Measurements from ENCODE around the gene JAK2. TPM values are rescaled to one million over a fixed set of nuclear protein-coding genes. Genes with fewer than 3 reads are reported as not detected.
"Not testable (repeated sequence)": the region's sequence is repeated elsewhere in the genome, so short reads cannot be mapped to it uniquely, and the experiment has no call there.

Gene JAK2
- total RNA-seq, 1 donor = 13.4 TPM

DNA sequence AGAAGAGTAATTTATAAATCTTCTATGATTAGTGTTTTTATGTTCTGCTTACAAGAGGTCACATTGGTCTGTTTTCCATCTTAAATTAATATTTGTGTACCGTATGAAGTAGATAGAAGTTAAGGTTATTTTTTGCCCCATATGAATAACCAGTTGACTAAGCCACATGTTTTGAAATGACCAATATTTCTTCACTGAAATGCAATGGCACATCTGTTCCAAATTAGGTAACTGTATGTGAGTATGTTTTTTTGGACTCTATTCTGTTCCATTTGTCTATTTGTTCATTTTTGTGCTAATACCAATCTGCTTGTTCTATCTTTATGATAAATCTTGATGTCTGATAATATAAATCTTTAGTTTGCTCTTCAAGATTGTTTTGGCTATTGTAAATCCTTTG lies 17.7 kb downstream of the JAK2 start:
- DNase-seq (ENCODE audit: low read depth) = peak; percentile 73
- TF ChIP-seq, protein P1, sequence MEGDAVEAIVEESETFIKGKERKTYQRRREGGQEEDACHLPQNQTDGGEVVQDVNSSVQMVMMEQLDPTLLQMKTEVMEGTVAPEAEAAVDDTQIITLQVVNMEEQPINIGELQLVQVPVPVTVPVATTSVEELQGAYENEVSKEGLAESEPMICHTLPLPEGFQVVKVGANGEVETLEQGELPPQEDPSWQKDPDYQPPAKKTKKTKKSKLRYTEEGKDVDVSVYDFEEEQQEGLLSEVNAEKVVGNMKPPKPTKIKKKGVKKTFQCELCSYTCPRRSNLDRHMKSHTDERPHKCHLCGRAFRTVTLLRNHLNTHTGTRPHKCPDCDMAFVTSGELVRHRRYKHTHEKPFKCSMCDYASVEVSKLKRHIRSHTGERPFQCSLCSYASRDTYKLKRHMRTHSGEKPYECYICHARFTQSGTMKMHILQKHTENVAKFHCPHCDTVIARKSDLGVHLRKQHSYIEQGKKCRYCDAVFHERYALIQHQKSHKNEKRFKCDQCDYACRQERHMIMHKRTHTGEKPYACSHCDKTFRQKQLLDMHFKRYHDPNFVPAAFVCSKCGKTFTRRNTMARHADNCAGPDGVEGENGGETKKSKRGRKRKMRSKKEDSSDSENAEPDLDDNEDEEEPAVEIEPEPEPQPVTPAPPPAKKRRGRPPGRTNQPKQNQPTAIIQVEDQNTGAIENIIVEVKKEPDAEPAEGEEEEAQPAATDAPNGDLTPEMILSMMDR (IDR thresholded peaks at IDR 0.05; ENCODE audit: insufficient read depth, low read depth, low read length) = no peak
- no peak overlapping the region for H3K4me3 ChIP-seq (ENCODE audit: low read depth, low read length)

DNA sequence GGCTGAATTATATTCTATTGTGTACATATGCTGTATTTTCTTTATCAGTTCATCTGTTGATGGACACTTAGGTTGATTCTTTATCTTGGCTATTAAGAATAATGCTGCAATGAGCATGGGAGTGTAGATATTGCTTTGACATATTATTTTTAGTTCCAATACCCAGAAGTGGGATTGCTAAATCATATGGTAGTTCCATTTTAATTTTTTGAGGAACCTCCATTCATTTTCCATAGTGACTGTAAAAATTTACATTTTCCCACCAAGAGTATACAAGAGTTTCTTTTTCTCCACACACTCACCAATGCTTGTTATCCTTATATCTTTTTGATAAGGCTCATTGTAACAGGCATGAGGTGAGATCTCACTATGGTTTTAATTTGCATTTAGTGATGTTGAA lies 19.4 kb downstream of the JAK2 start:
- TF ChIP-seq, protein P1 (IDR thresholded peaks at IDR 0.05; ENCODE audit: insufficient read depth, low read depth, low read length) = no peak
- no peak for DNase-seq (ENCODE audit: low read depth)
- no peak overlapping the region for H3K4me3 ChIP-seq (ENCODE audit: low read depth, low read length)

DNA sequence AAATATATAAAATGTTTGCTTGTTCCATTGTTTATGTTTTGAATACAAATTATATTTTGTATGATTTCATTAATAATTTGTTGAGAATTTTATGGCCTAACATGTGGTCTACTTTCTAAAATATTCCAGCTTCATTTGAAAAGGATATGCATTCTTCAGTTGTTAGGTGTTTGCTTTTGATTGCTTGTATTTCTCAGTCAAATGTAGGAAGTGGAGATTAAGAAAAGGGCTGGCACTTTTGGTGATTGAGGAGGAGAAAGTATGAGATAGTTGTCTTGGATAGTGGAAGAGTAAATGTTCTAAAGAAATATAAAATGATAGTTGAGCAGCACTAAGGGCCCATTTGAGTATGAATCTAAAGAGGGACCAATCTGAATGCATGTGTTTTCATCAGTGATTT lies 23.1 kb downstream of the JAK2 start:
- TF ChIP-seq, protein P1 (IDR thresholded peaks at IDR 0.05; ENCODE audit: insufficient read depth, low read depth, low read length) = no peak
- DNase-seq (ENCODE audit: low read depth) = no peak
- no peak overlapping the region for H3K4me3 ChIP-seq (ENCODE audit: low read depth, low read length)

DNA sequence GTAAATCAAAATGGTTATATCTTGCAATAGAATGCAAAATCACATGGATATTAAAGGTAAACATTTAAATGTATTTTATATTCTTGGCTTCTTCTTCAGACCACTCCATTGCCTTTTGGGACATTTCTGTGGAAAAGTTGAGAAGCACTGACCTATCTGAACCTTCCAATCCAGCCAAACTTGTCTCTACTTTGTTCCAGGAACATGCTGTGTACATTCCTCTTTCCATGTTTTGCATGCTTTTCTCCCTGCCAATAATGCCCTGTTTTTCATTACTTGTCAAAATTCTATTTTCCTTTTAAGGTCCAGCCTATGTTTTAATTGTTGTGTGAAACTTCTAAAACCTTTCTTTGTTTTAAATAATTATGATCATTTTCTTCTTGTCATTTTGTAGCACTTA lies 28.3 kb downstream of the JAK2 start:
- TF ChIP-seq, protein P1 (IDR thresholded peaks at IDR 0.05; ENCODE audit: insufficient read depth, low read depth, low read length) = no peak
- DNase-seq (ENCODE audit: low read depth) = peak; percentile 57
- no peak overlapping the region for H3K4me3 ChIP-seq (ENCODE audit: low read depth, low read length)

DNA sequence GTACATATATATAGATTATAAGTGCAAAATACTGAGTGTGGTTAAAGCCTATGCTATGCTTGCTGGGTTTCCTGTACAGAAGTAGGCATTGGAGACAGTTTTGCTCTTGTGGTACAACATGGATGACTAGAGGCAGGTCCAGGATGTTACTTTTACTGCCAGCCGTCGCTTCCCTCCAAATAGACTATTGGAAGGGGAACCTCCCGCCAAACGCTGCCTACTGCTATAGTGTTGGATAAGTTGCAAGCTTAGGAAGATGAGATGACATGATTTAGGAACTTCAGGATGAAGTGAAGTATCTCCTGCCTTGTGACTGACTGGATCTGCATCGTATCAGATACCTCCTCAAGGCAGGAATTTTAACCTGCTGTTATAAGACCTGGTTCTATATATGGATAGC lies 30.9 kb downstream of the JAK2 start:
- TF ChIP-seq, protein P1 (IDR thresholded peaks at IDR 0.05; ENCODE audit: insufficient read depth, low read depth, low read length) = no peak
- DNase-seq (ENCODE audit: low read depth) = no peak
- no peak overlapping the region for H3K4me3 ChIP-seq (ENCODE audit: low read depth, low read length)

DNA sequence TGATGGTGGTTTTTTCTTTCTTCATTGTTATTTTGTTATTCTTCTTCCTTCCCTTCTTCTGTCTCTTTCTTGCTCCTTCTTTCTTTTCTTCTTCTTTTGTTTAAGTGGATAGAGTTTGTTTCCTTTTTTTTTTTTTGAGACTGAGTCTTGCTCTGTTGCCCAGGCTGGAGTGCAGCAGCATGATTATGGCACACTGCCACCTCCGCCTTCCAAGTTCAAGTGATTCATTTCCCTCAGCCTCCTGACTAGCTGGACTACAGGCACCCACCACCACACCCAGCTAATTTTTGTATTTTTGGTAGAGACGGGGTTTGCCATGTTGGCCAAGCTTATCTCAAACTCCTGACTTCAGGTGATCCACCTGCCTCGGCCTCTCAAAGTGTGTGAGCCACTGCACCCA lies 40.3 kb downstream of the JAK2 start:
- no peak overlapping the region for H3K4me3 ChIP-seq (ENCODE audit: low read depth, low read length)
- TF ChIP-seq, protein P1 (IDR thresholded peaks at IDR 0.05; ENCODE audit: insufficient read depth, low read depth, low read length) = no peak
- no peak for DNase-seq (ENCODE audit: low read depth)

DNA sequence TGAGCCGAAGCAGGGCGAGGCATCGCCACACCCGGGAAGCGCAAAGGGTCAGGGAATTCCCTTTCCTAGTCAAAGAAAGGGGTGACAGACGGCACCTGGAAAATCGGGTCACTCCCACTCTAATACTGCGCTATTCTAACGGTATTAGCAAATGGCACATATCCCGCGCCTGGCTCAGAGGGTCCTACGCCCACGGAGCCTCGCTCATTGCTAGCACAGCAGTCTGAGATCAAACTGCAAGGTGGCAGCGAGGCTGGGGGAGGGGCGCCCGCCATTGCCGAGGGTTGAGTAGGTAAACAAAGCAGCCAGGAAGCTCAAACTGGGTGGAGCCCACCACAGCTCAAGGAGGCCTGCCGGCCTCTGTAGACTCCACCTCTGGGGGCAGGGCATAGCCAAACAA lies 46.9 kb downstream of the JAK2 start:
- DNase-seq (ENCODE audit: low read depth); H3K4me3 ChIP-seq (ENCODE audit: low read depth, low read length): not testable (repeated sequence)

Data from fibroblast of villous mesenchyme (primary cell).